C4-2B (cell line): Measurements from ENCODE around the gene DPEP2NB.

ENCODE experiments used
- CTCF ChIP-seq: fragments of 450-650 bp; conservative IDR thresholded peaks from 2 replicates; pipeline ENCODE4 v1.5.1; 2017; ENCODE audit warnings: mild to moderate bottlenecking
- ZFX ChIP-seq: fragments of 450-650 bp; IDR thresholded peaks from 2 replicates; pipeline ENCODE4 v1.6.1; 2017

- TF ChIP-seq CTCF (no peak), ZFX (no peak)
Measured at GRCh38 chr16:68005786-68006286, 9.9 kb downstream of the DPEP2NB start.
